Measurements from ENCODE around the gene CBFA2T3.

CBFA2T3 gene

GRCh38 chr16:88840600-88841215 is 136.3 kb downstream of the CBFA2T3 start:
- Histone ChIP-seq H3K4me3 (no peak overlapping the region), H3K27ac (no peak overlapping the region)
- TF ChIP-seq CTCF (IDR thresholded peaks at IDR 0.05), result no peak
- no peak for DNase-seq (ENCODE audit: low spot score)

GRCh38 chr16:88839745-88840599 is 137.0 kb downstream of the CBFA2T3 start:
- TF ChIP-seq CTCF (IDR thresholded peaks at IDR 0.05), result no peak
- no peak for DNase-seq (ENCODE audit: low spot score)
- no peak overlapping the region for H3K27ac ChIP-seq

GRCh38 chr16:88839026-88839529 is 137.9 kb downstream of the CBFA2T3 start:
- Histone ChIP-seq H3K4me3 (no peak overlapping the region), H3K27ac (no peak overlapping the region)
- no peak for TF ChIP-seq CTCF (IDR thresholded peaks at IDR 0.05)
- no peak for DNase-seq (ENCODE audit: low spot score)

More at GRCh38 chr16:88839745-88840599, 137.0 kb downstream of the CBFA2T3 start:
- no peak overlapping the region for H3K4me3 ChIP-seq

- H3K27ac ChIP-seq, result no peak overlapping the region
- H3K4me3 ChIP-seq, result no peak overlapping the region
- DNase-seq (ENCODE audit: low spot score), result no peak
- no peak for TF ChIP-seq CTCF (IDR thresholded peaks at IDR 0.05)
Measured at GRCh38 chr16:88838566-88838965, 138.4 kb downstream of the CBFA2T3 start.

GRCh38 chr16:88837806-88838205 is 139.2 kb downstream of the CBFA2T3 start:
- no peak overlapping the region for H3K4me3 ChIP-seq
- no peak for TF ChIP-seq CTCF (IDR thresholded peaks at IDR 0.05)
- no peak for DNase-seq (ENCODE audit: low spot score)
- H3K27ac ChIP-seq, result no peak overlapping the region

GRCh38 chr16:88836791-88837190 is 140.2 kb downstream of the CBFA2T3 start:
- Histone ChIP-seq H3K27ac (no peak overlapping the region), H3K4me3 (no peak overlapping the region)
- TF ChIP-seq CTCF (IDR thresholded peaks at IDR 0.05), result no peak
- no peak for DNase-seq (ENCODE audit: low spot score)
